WERI-Rb-1 (cell line): ENCODE measurements around the gene SETD7.
A peak's percentile ranks its signal among the peaks of the same experiment; 100 is the strongest.

ENCODE experiments used
- DNase-seq: peaks from one replicate; pipeline ENCODE4 v3.0.0-alpha.2; 2020
- H3K27ac ChIP-seq: fragments of 250-450 bp; sonication (Bioruptor Pico); 2 replicates; pipeline ENCODE4 v1.5.1; 2020; ENCODE audit warnings: mild to moderate bottlenecking, moderate library complexity
- H3K27me3 ChIP-seq: fragments of 250-450 bp; sonication (Bioruptor Pico); 2 replicates; pipeline ENCODE4 v1.5.1; 2021; ENCODE audit warnings: mild to moderate bottlenecking, low read depth, moderate library complexity; ENCODE audit not compliant: insufficient read depth, severe bottlenecking
- H3K36me3 ChIP-seq: fragments of 250-450 bp; sonication (Bioruptor Pico); 2 replicates; pipeline ENCODE4 v1.5.1; 2020; ENCODE audit warnings: mild to moderate bottlenecking, moderate library complexity
- H3K4me3 ChIP-seq: 2 replicates; pipeline ENCODE4 v1.5.1; 2011; ENCODE audit warnings: low read depth, mild to moderate bottlenecking, control low read depth, low read length
- H3K9me3 ChIP-seq: fragments of 250-450 bp; sonication (Bioruptor Pico); 2 replicates; pipeline ENCODE4 v1.5.1; 2021; ENCODE audit warnings: mild to moderate bottlenecking, moderate library complexity; ENCODE audit not compliant: severe bottlenecking
- CTCF ChIP-seq: IDR thresholded peaks from 2 replicates; pipeline ENCODE4 v1.5.1; 2011; ENCODE audit warnings: low read depth, mild to moderate bottlenecking, control low read depth, inconsistent platforms, low read length

Gene SETD7

GRCh38 chr4:139582044-139582443, 26.0 kb upstream of the SETD7 start:
- no peak for TF ChIP-seq CTCF
- Histone ChIP-seq H3K4me3 (no peak overlapping the region), H3K27me3 (no peaks in the 10 kb centered on the region), H3K27ac (no peak overlapping the region), H3K9me3 (no peaks in the 10 kb centered on the region), H3K36me3 (no peaks in the 10 kb centered on the region)
- DNase-seq = no peak

DNA sequence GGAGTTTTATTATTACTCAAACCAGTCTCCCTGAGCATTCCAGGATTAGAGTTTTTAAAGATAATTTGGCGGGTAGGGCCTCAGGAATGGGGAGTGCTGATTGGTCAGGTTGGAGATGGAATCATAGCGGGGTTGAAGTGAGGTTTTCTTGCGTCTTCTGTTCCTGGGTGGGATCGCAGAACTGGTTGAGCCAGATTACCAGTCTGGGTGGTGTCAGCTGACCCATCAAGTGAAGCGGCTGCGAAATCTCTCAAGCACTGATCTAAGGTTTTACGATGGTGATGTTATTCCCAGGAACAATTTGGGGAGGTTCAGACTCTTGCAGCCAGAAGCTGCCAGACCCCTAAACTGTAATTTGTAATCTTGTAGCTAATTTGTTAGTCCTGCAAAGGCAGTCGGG, 25.1 kb upstream of the SETD7 start:
- H3K9me3 ChIP-seq = no peaks in the 10 kb centered on the region
- no peak for DNase-seq
- no peaks in the 10 kb centered on the region for H3K36me3 ChIP-seq
- no peak overlapping the region for H3K4me3 ChIP-seq
- H3K27me3 ChIP-seq = no peaks in the 10 kb centered on the region
- no peak overlapping the region for H3K27ac ChIP-seq
- no peak for TF ChIP-seq CTCF

DNA sequence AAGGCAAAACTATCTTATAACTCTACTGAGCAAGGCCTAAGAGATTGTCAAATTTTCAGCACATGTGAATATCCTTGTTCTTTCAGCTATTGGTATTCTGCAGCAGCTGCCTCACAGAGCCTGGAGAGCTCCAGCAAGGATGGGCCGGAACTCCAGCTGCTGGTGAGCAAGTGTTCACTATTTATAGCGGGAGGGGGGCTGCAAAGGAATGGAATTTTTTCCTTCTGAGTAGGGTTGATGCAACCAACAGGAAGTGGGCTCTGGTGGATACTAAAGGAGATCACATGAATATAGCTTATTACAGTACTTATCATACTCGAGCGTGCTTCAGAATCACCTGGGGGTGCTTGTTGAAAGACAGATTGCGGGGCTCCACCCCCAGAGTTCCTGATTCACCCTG, 20.2 kb upstream of the SETD7 start:
- DNase-seq = no peak
- Histone ChIP-seq H3K4me3 (no peak overlapping the region), H3K27me3 (no peaks in the 10 kb centered on the region), H3K27ac (no peak overlapping the region), H3K9me3 (no peaks in the 10 kb centered on the region), H3K36me3 (no peaks in the 10 kb centered on the region)
- no peak for TF ChIP-seq CTCF

DNA sequence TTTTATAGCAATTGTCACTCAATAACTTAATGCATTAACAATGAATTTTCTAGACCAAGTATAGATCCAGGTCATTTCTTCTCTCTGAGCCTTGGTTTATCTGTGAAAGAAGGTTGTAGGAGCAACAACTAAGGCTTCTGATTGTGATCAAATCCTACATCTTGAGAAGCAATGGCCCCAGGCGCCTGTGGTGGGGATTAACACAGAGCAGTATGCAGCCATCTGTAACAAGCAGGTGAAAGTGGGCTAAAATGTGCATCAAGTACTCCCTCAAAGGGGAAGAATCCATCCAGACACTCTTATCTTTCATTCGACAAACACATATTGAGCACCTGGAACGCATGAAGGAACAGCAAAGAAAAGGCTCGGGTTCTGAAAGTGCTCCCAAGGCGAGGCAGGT, 19.1 kb upstream of the SETD7 start:
- Histone ChIP-seq H3K27me3 (no peaks in the 10 kb centered on the region), H3K4me3 (no peak overlapping the region), H3K27ac (no peak overlapping the region), H3K9me3 (no peaks in the 10 kb centered on the region), H3K36me3 (no peaks in the 10 kb centered on the region)
- DNase-seq = peak; percentile 39
- TF ChIP-seq CTCF = no peak

GRCh38 chr4:139574641-139575040, 18.6 kb upstream of the SETD7 start:
- TF ChIP-seq CTCF = no peak
- H3K27ac ChIP-seq = no peak overlapping the region
- no peak for DNase-seq
- no peak overlapping the region for H3K4me3 ChIP-seq
- no peaks in the 10 kb centered on the region for H3K36me3 ChIP-seq
- no peaks in the 10 kb centered on the region for H3K9me3 ChIP-seq
- H3K27me3 ChIP-seq = no peaks in the 10 kb centered on the region

DNA sequence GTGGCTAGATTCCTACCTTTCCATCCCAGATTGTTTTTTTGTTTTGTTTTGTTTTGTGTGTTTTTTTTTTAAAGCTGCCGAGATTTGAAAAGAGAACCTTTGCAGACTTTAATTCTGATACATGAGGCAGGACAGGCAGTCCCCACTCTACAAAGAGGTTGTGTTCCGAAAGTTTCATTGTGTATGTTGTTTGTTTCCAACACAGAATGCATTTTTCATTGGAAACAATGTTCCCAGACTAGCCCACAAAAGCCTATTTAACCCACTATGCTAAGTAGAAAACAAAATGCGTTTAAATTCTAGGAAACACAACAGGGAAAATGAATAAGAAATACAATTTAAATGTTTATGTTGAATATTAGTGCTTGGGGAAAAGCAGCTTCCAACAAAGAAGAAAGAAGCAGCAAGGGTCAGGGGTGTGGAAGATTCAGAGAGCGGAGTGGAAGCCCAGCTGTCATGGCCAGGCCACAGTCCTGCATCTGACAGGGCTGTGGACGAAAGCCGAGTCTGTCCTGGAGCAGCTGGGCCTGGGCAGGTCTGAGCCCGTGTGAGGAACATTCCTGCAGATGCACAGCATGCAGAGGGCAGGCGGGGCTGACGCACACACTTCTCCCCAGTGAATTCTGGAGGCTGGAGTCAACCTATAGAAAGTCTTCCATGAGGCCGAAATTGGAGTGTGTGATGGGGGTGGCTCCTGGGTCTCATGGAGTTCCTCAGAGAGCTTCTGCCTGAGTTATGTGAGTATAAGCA, 12.4 kb upstream of the SETD7 start:
- Histone ChIP-seq H3K27ac (no peak overlapping the region), H3K4me3 (no peak overlapping the region), H3K27me3 (no peaks in the 10 kb centered on the region), H3K36me3 (no peaks in the 10 kb centered on the region), H3K9me3 (no peaks in the 10 kb centered on the region)
- no peak for TF ChIP-seq CTCF
- no peak for DNase-seq
